Endothelial cell of umbilical vein (primary cell): ENCODE results near the gene AKR7A2. TPM values are rescaled to one million over a fixed set of nuclear protein-coding genes. Genes with fewer than 3 reads are reported as not detected.

Source experiments
- BruUV-seq: library from RNA; stranded (reverse); fragments of 400-500 nt; replicated peaks from 2 replicates; lab custom pipeline; 2021; lab: Mats Ljungman, UMichigan
- CTCF ChIA-PET: fragments of 300-600, 350-600 bp; sonication (Branson Sonifier 250); formaldehyde crosslinking; loops from one replicate; lab custom pipeline; 2021; ENCODE audit warnings: antibody characterized with exemption, inconsistent platforms; lab: Charles Lee
- POLR2A ChIA-PET: fragments of 300-600, 350-600 bp; sonication (Branson Sonifier 250); formaldehyde crosslinking; loops from one replicate; lab custom pipeline; 2021; ENCODE audit warnings: antibody characterized with exemption, inconsistent platforms; lab: Charles Lee
- DNase-seq: peaks from one replicate; pipeline ENCODE4 v3.0.0-alpha.2; 2011; ENCODE audit warnings: low read depth, low spot score
- FAIRE-seq: peaks from 2 replicates; lab custom pipeline; 2011; peaks lifted over from hg19 to GRCh38; lab: Jason Lieb, UNC
- H2AFZ ChIP-seq: 2 replicates; pipeline ENCODE4 v1.6.0; 2012; ENCODE audit warnings: low read depth, low read length, control low read depth, inconsistent platforms
- H3K27ac ChIP-seq: 2 replicates; pipeline ENCODE4 v1.5.1; 2011; ENCODE audit warnings: low read depth, mild to moderate bottlenecking, control low read depth, low read length, moderate library complexity; ENCODE audit not compliant: insufficient read depth
- H3K27me3 ChIP-seq, 2 experiments: 2 replicates each; pipeline versions ENCODE4 v1.6.0 to v1.6.1; 2011; ENCODE audit warnings: low read length in 2 of 2, mixed read lengths in 1 of 2; ENCODE audit not compliant: control insufficient read depth in 2 of 2, insufficient read depth in 2 of 2
- H3K36me3 ChIP-seq, 2 experiments: 2 replicates in 1 of 2; 3 replicates in 1 of 2; pipeline ENCODE4 v1.5.1; 2011; ENCODE audit warnings: low read length in 2 of 2, mild to moderate bottlenecking in 1 of 2, moderate library complexity in 1 of 2; ENCODE audit not compliant: control insufficient read depth in 2 of 2, insufficient read depth in 2 of 2; ENCODE audit errors: extremely low read depth in 1 of 2
- H3K4me1 ChIP-seq: 3 replicates; pipeline ENCODE4 v1.5.1; 2011; ENCODE audit warnings: mild to moderate bottlenecking, low read length; ENCODE audit not compliant: control insufficient read depth, insufficient read depth; ENCODE audit errors: extremely low read depth
- H3K4me2 ChIP-seq: 2 replicates; pipeline ENCODE4 v1.6.1; 2011; ENCODE audit warnings: low read length, control low read depth, mixed read lengths; ENCODE audit not compliant: insufficient read depth
- H3K4me3 ChIP-seq, 3 experiments: fragments of 200-600 bp in 1 of 3; sonication (generic), shearing (Covaris generic) in 1 of 3; replicated peaks in 1 of 3; 2 replicates each; pipeline ENCODE4 v1.5.1; 2011 to 2016; ENCODE audit warnings: control low read depth in 3 of 3, low read length in 3 of 3, mild to moderate bottlenecking in 2 of 3, inconsistent platforms in 1 of 3, low read depth in 1 of 3, moderate library complexity in 1 of 3; ENCODE audit not compliant: insufficient read depth in 1 of 3
- H3K79me2 ChIP-seq: 2 replicates; pipeline ENCODE4 v1.6.0; 2012; ENCODE audit warnings: low read length, inconsistent platforms; ENCODE audit not compliant: control insufficient read depth, insufficient read depth
- H3K9ac ChIP-seq: replicated peaks from 2 replicates; pipeline ENCODE3; 2011; ENCODE audit warnings: low read length, control low read depth; ENCODE audit not compliant: insufficient read depth; ENCODE audit errors: extremely low read depth
- H3K9me1 ChIP-seq: replicated peaks from 3 replicates; pipeline ENCODE4 v1.6.0; 2011; ENCODE audit warnings: mild to moderate bottlenecking, low read length; ENCODE audit not compliant: control insufficient read depth, insufficient read depth; ENCODE audit errors: extremely low read depth
- H3K9me3 ChIP-seq: replicated peaks from 2 replicates; pipeline ENCODE4 v1.5.1; 2012; ENCODE audit warnings: low read length, inconsistent platforms; ENCODE audit not compliant: control insufficient read depth, insufficient read depth
- H4K20me1 ChIP-seq: replicated peaks from 2 replicates; pipeline ENCODE3; 2011; ENCODE audit warnings: mild to moderate bottlenecking, low read length; ENCODE audit not compliant: control insufficient read depth, insufficient read depth; ENCODE audit errors: extremely low read depth
- EZH2 ChIP-seq: IDR thresholded peaks from 2 replicates; pipeline ENCODE4 v1.6.1; 2012; ENCODE audit warnings: borderline replicate concordance, low read depth, mild to moderate bottlenecking, moderate library complexity, low read length, inconsistent platforms; ENCODE audit not compliant: severe bottlenecking
- FOS ChIP-seq: IDR thresholded peaks from 2 replicates; pipeline ENCODE4 v1.6.1; 2011; ENCODE audit warnings: mild to moderate bottlenecking, low read length, moderate library complexity, borderline replicate concordance; ENCODE audit not compliant: insufficient read depth
- GATA2 ChIP-seq: IDR thresholded peaks from 2 replicates; pipeline ENCODE4 v1.7.0; 2011; ENCODE audit warnings: low read depth, mild to moderate bottlenecking, moderate library complexity, mixed read lengths, low read length; ENCODE audit not compliant: insufficient read length, insufficient read depth
- JUN ChIP-seq: IDR thresholded peaks from 2 replicates; pipeline ENCODE4 v1.6.1; 2011; ENCODE audit warnings: borderline replicate concordance, low read depth; ENCODE audit not compliant: insufficient read length, insufficient read depth
- MAX ChIP-seq: IDR thresholded peaks from 2 replicates; pipeline ENCODE4 v1.6.1; 2011; ENCODE audit not compliant: insufficient read depth, insufficient read length
- MYC ChIP-seq: IDR thresholded peaks from one replicate; pipeline ENCODE4 v1.6.1; 2011; ENCODE audit warnings: mild to moderate bottlenecking, low read depth, low read length
- POLR2A ChIP-seq: IDR thresholded peaks from 2 replicates; pipeline ENCODE4 v1.6.1; 2012; ENCODE audit warnings: low read depth, mild to moderate bottlenecking, control low read depth, low read length
- POLR2AphosphoS5 ChIP-seq: IDR thresholded peaks from 2 replicates; pipeline ENCODE4 v1.6.1; 2012; ENCODE audit warnings: low read depth, mild to moderate bottlenecking, control low read depth, low read length, moderate library complexity; ENCODE audit not compliant: insufficient read depth
- dilution Hi-C: fragments of 300-500 bp; cut with MboI; formaldehyde crosslinking; loops from one replicate; pipeline ENCODE4 v1.15.0; 2019; ENCODE audit warnings: low sequenced_read_pairs; ENCODE audit not compliant: extremely low pct_ligation_motif_present
- intact Hi-C: fragments of 100-400 bp; cut with micrococcal nuclease; formaldehyde crosslinking; loops from one replicate; pipeline ENCODE4 v1.10.0; 2022
- polyA plus RNA-seq, 4 experiments: library from polyadenylated mRNA; depleted of rRNA in 3 of 4; stranded (reverse) in 3 of 4; unstranded in 1 of 4; fragments of >200 nt; gene quantifications; 2 replicates each; pipeline versions ENCODE4 v1.2.1 to v1.2.3, GENCODE V29; 2011 to 2012; ENCODE audit warnings: missing spikeins in 1 of 4
- total RNA-seq: library from RNA; stranded (reverse); gene quantifications from 2 replicates; pipeline ENCODE4 v1.2.3, GENCODE V29; 2021
- TF ChIP-seq, protein P1 (sequence below), 2 donors: IDR thresholded peaks; 1 replicate in 1 of 2; 2 replicates in 1 of 2; pipeline ENCODE4 v1.5.1; 2011; ENCODE audit warnings: low read length in 2 of 2, mild to moderate bottlenecking in 2 of 2, moderate library complexity in 2 of 2, control low read depth in 1 of 2, inconsistent platforms in 1 of 2, low read depth in 1 of 2; ENCODE audit not compliant: insufficient read depth in 1 of 2; ENCODE audit errors: extremely low read depth in 1 of 2

AKR7A2 gene
- total and polyA plus RNA-seq, 2 donors (not counting 3 experiments of a cell fraction or from before 2014, with no cell fraction given), result 48.0 to 70.7 TPM

DNA sequence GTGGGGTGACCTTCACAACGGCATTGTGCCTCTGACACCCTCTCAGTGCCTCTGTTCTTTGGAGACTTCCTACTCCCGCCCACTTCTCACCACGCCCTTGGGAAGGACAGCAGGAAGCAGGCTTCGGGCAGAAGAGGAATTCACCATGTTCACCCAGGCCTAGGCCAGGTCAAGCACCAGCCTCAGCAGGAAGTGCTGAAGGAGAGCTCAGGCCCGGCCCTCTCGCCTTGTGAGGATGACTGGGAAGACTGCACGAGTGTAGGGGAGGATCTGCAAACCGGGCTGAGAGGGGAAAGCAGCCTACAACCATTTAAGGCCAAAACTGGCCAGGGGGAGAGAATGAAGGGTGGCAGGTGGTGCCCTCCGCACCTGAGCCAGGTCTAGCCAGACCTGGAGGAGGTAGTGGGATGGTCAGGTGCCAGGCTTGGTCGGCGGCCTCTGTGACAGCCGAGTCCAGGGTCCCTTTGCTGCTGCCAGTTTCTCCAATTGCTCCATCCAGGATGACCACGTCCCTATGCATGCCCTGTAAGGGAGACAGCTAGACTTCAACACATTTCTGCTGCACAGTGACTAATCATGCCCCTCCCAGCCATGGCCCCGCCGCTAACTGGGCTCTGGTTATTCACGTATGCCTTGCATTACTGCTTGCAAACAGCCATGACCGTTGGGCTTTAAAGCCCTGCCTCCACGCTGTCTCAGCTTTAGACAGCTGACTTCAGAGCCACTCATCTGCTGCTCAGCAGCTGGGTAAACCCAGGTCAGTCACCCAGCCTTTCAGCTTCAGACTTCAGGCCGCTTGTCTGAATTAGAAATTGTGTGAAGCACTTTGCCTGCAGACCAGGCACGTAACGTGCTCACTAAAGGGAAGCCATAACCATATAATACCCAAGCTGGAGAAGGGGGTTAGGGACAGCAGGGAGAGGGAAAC, 51.5 kb downstream of the AKR7A2 start:
- H3K27ac ChIP-seq, result no peak overlapping the region
- no peaks in the 10 kb centered on the region for H3K4me1 ChIP-seq
- peaks cover 13 to 30% of the 10 kb centered on the region in 2 experiments for H3K36me3 ChIP-seq
- no peaks in the 10 kb centered on the region for H3K27me3 ChIP-seq
- H3K9me3 ChIP-seq, result no peaks in the 10 kb centered on the region
- FAIRE-seq, result no peak
- H2AFZ ChIP-seq, result no peak overlapping the region
- H3K9ac ChIP-seq, result no peak overlapping the region
- peaks cover 3% of the 10 kb centered on the region for H3K79me2 ChIP-seq
- dilution Hi-C loops (no loop called here), intact Hi-C loops (no loop called here)
- H3K9me1 ChIP-seq, result no peaks in the 10 kb centered on the region
- ChIA-PET CTCF (interaction anchor here (1.8 kb wide), 1 partner anchor 391 kb away, joined by 6 read pairs; no protein-coding TSS in a partner anchor), POLR2A (no interaction called here)
- DNase-seq, result no peak
- BruUV-seq, result no TSS peak
- no peak overlapping the region for H3K4me2 ChIP-seq
- no peak overlapping the region for H3K4me3 ChIP-seq
- TF ChIP-seq EZH2 (no peak), POLR2AphosphoS5 (no peak), MYC (no peak), MAX (no peak), GATA2 (no peak), JUN (no peak), POLR2A (no peak), FOS (no peak)
- TF ChIP-seq, protein P1, sequence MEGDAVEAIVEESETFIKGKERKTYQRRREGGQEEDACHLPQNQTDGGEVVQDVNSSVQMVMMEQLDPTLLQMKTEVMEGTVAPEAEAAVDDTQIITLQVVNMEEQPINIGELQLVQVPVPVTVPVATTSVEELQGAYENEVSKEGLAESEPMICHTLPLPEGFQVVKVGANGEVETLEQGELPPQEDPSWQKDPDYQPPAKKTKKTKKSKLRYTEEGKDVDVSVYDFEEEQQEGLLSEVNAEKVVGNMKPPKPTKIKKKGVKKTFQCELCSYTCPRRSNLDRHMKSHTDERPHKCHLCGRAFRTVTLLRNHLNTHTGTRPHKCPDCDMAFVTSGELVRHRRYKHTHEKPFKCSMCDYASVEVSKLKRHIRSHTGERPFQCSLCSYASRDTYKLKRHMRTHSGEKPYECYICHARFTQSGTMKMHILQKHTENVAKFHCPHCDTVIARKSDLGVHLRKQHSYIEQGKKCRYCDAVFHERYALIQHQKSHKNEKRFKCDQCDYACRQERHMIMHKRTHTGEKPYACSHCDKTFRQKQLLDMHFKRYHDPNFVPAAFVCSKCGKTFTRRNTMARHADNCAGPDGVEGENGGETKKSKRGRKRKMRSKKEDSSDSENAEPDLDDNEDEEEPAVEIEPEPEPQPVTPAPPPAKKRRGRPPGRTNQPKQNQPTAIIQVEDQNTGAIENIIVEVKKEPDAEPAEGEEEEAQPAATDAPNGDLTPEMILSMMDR (IDR thresholded peaks at IDR 0.05; ENCODE audit: extremely low read depth in 1 of 2, insufficient read depth in 1 of 2, low read depth in 1 of 2, low read length in 2 of 2), result no peak
- no peaks in the 10 kb centered on the region for H4K20me1 ChIP-seq
